Measurements from ENCODE around the gene ANKRD12.

DNA sequence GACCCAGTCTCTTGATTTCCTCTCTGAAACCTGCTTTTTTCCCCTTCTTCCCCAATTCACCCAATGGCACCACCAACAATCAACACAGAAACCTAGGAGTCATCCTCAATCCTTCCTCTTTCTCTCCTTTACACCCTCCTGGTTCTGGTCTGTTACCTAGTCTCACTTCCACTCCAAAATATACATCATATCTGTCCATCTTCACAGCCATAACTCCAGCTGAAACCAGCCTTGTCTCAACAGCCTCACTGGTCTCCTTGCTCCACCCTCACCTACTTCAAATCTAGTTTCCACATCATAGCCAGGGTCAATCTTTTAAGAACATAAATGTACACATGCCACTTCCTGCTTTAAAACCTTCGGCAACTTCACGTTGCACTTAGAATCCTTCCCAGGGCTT is 186.2 kb downstream of the ANKRD12 start:
- TF ChIP-seq CTCF (conservative IDR thresholded peaks at IDR 0.05; ENCODE audit: low read depth in 2 of 2) (no peak), EZH2 (IDR thresholded peaks at IDR 0.05; ENCODE audit: low read depth, unreplicated experiment) (no peak), POLR2AphosphoS5 (IDR thresholded peaks at IDR 0.05; ENCODE audit: low read depth) (no peak), ETS1 (IDR thresholded peaks at IDR 0.05) (no peak), CREB1 (CRISPR knock-in tag; IDR thresholded peaks at IDR 0.05; ENCODE audit: low read depth) (no peak), REST (IDR thresholded peaks at IDR 0.05; ENCODE audit: unreplicated experiment) (no peak), EZH2phosphoT487 (IDR thresholded peaks at IDR 0.05; ENCODE audit: unreplicated experiment) (no peak), ZNF462 (CRISPR knock-in tag; IDR thresholded peaks at IDR 0.05) (no peak), ZNF331 (CRISPR knock-in tag; IDR thresholded peaks at IDR 0.05; ENCODE audit: low read depth) (no peak), STAT1 (IDR thresholded peaks at IDR 0.05; ENCODE audit: unreplicated experiment) (no peak), JUNB (IDR thresholded peaks at IDR 0.05; ENCODE audit: unreplicated experiment) (no peak), ZNF114 (CRISPR knock-in tag; IDR thresholded peaks at IDR 0.05) (no peak)
